ENCODE measurements around the gene CCDC24.

CCDC24 gene

GRCh38 chr1:44044071-44044801 is 52.8 kb downstream of the CCDC24 start:
- no peak for DNase-seq (ENCODE audit: low spot score)

DNA sequence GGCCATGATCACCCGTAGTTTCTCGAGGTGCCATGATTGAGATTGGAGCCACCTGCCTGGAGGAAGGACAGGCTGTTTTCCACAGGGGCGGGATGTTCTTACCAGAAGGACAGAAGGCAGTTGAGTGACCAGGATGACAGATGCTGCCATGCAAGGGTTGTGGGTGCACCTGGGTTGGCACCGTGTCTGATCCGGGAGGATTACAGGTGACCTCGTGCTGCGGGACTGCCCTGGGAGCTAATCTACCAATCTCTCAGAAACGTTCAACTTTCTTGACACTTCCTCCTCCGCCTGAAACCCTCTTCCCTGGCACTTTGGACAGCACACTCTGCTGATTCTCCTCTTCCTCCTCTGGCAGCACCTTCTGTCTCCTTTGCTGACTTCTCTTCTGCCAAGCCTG is 53.7 kb downstream of the CCDC24 start:
- no peak for DNase-seq (ENCODE audit: low spot score)
